Neuronal stem cell (in vitro differentiated cells): ENCODE data around the gene TPD52L1.

Experiments
- DNase-seq: peaks from one replicate; pipeline ENCODE4 v3.0.0-alpha.2; 2013; ENCODE audit warnings: low spot score
- H2AFZ ChIP-seq: one replicate; pipeline ENCODE4 v1.6.1; 2013; ENCODE audit warnings: mild to moderate bottlenecking, low read length, inconsistent platforms
- H2AK5ac ChIP-seq: 2 replicates; pipeline ENCODE4 v1.6.1; 2013; ENCODE audit warnings: low read depth, mild to moderate bottlenecking, inconsistent platforms, low read length, moderate library complexity, mixed read lengths
- H2BK120ac ChIP-seq: 2 replicates; pipeline ENCODE4 v1.6.1; 2013; ENCODE audit warnings: low read depth, mild to moderate bottlenecking, inconsistent platforms, low read length, moderate library complexity, mixed read lengths
- H2BK12ac ChIP-seq: one replicate; pipeline ENCODE4 v1.6.1; 2013; ENCODE audit warnings: low read length, inconsistent platforms
- H2BK15ac ChIP-seq: 2 replicates; pipeline ENCODE4 v1.6.1; 2013; ENCODE audit warnings: mild to moderate bottlenecking, low read length, inconsistent platforms, mixed read lengths
- H2BK5ac ChIP-seq: one replicate; pipeline ENCODE4 v1.6.1; 2013; ENCODE audit warnings: inconsistent platforms, mild to moderate bottlenecking, low read length, moderate library complexity
- H3K14ac ChIP-seq: one replicate; pipeline ENCODE4 v1.6.1; 2013; ENCODE audit warnings: low read length, inconsistent platforms
- H3K18ac ChIP-seq: 2 replicates; pipeline ENCODE4 v1.6.1; 2013; ENCODE audit warnings: low read length, inconsistent platforms
- H3K23ac ChIP-seq: 2 replicates; pipeline ENCODE4 v1.6.1; 2013; ENCODE audit warnings: low read depth, mild to moderate bottlenecking, mixed read lengths, low read length, inconsistent platforms; ENCODE audit not compliant: poor library complexity
- H3K27ac ChIP-seq: replicated peaks from 3 replicates; pipeline ENCODE4 v1.5.1; 2013; ENCODE audit warnings: low read length, inconsistent platforms
- H3K27me3 ChIP-seq, 3 experiments: 2 replicates each; pipeline ENCODE4 v1.6.1; 2013; ENCODE audit warnings: low read length in 3 of 3, mild to moderate bottlenecking in 2 of 3, inconsistent platforms in 1 of 3, low read depth in 1 of 3, mixed read lengths in 1 of 3, moderate library complexity in 1 of 3; ENCODE audit not compliant: control insufficient read depth in 3 of 3, insufficient read depth in 3 of 3
- H3K36me3 ChIP-seq, 2 donors: replicated peaks in 1 of 2; 2 replicates each; pipeline ENCODE4 v1.6.1; 2013; ENCODE audit warnings: low read length in 2 of 2; ENCODE audit not compliant: control insufficient read depth in 2 of 2, insufficient read depth in 2 of 2
- H3K4ac ChIP-seq: 2 replicates; pipeline ENCODE4 v1.6.1; 2013; ENCODE audit warnings: inconsistent platforms, mild to moderate bottlenecking, low read length, moderate library complexity
- H3K4me1 ChIP-seq, 2 donors: 1 replicate in 1 of 2; 2 replicates in 1 of 2; pipeline ENCODE4 v1.6.1; 2013; ENCODE audit warnings: low read length in 2 of 2, low read depth in 1 of 2; ENCODE audit not compliant: control insufficient read depth in 2 of 2, insufficient read depth in 1 of 2
- H3K4me2 ChIP-seq: one replicate; pipeline ENCODE4 v1.6.1; 2013; ENCODE audit warnings: mild to moderate bottlenecking, low read length, inconsistent platforms; ENCODE audit not compliant: insufficient read depth, poor library complexity, severe bottlenecking
- H3K4me3 ChIP-seq, 2 donors: 2 replicates each; pipeline ENCODE4 v1.5.1; 2013; ENCODE audit warnings: low read length in 2 of 2, mild to moderate bottlenecking in 2 of 2, inconsistent platforms in 1 of 2, moderate library complexity in 1 of 2
- H3K79me1 ChIP-seq: one replicate; pipeline ENCODE4 v1.6.1; 2013; ENCODE audit warnings: low read depth, mild to moderate bottlenecking, inconsistent platforms, low read length, moderate library complexity
- H3K9ac ChIP-seq: one replicate; pipeline ENCODE4 v1.6.1; 2013; ENCODE audit warnings: mild to moderate bottlenecking, low read depth, low read length, inconsistent platforms; ENCODE audit not compliant: poor library complexity
- H3K9me3 ChIP-seq, 2 donors: replicated peaks in 1 of 2; 2 replicates each; pipeline versions ENCODE3 to v1.6.1; 2013; ENCODE audit warnings: low read length in 2 of 2, mild to moderate bottlenecking in 2 of 2, inconsistent platforms in 1 of 2, low read depth in 1 of 2, mixed read lengths in 1 of 2, moderate library complexity in 1 of 2; ENCODE audit not compliant: control insufficient read depth in 2 of 2, insufficient read depth in 1 of 2
- H4K8ac ChIP-seq: one replicate; pipeline ENCODE4 v1.6.1; 2013; ENCODE audit warnings: low read depth, mild to moderate bottlenecking, inconsistent platforms, low read length, moderate library complexity
- H4K91ac ChIP-seq: one replicate; pipeline ENCODE4 v1.6.1; 2013; ENCODE audit warnings: low read length, low read depth, mild to moderate bottlenecking, inconsistent platforms; ENCODE audit not compliant: poor library complexity
- WGBS, 2 donors: extraction: QIAGEN DNeasy Blood & Tissue Kit; methylation state at CpG; one replicate each; pipeline ENCODE4 v1.1.7; 2013; ENCODE audit warnings: missing lambda C conversion rate in 2 of 2, mixed read lengths in 1 of 2; ENCODE audit not compliant: insufficient read length in 2 of 2, insufficient replicate concordance in 1 of 2; ENCODE audit errors: extremely low coverage in 2 of 2; 5-methylcytosine and 5-hydroxymethylcytosine counted together

The TPD52L1 gene

DNA sequence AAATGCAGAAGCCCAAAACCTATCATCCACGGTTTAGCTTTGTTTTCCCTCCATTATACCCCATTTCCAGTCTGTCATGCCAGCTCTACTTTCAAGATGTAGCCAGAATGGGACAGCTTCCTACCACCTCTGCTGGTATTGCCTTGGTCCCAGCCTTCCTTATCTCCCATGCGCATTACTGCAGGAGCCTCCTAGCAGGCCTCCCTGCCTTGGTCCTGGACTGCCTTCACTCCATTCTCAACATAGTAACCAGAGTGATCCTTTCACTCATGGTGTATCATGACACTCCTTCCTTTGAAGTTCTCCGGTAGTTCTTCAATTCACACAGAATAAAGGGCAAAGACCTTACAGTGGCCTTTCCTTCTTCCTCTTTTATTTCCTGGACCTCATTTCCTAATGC lies 15.9 kb downstream of the TPD52L1 start:
- no peak overlapping the region for H2BK120ac ChIP-seq
- H3K9me3 ChIP-seq, result no peaks in the 10 kb centered on the region
- H3K27ac ChIP-seq, result no peak overlapping the region
- H2AK5ac ChIP-seq, result no peak overlapping the region
- H3K18ac ChIP-seq, result no peak overlapping the region
- no peak overlapping the region for H3K9ac ChIP-seq
- WGBS, 2 donors, result no CpG with 5 or more reads among the region's 3 CpGs
- H3K4me3 ChIP-seq, result no peak overlapping the region
- H4K8ac ChIP-seq, result no peak overlapping the region
- no peak overlapping the region for H3K23ac ChIP-seq
- H4K91ac ChIP-seq, result no peak overlapping the region
- no peaks in the 10 kb centered on the region for H3K4me1 ChIP-seq
- no peaks in the 10 kb centered on the region for H3K36me3 ChIP-seq
- no peak overlapping the region for H3K4ac ChIP-seq
- no peaks in the 10 kb centered on the region for H3K79me1 ChIP-seq
- H2BK12ac ChIP-seq, result no peak overlapping the region
- no peak overlapping the region for H3K4me2 ChIP-seq
- peaks cover 0 to 14% (median 0%) of the 10 kb centered on the region in 3 experiments for H3K27me3 ChIP-seq
- no peak overlapping the region for H3K14ac ChIP-seq
- H2BK15ac ChIP-seq, result no peak overlapping the region
- no peak overlapping the region for H2BK5ac ChIP-seq
- DNase-seq, result no peak
- H2AFZ ChIP-seq, result no peak overlapping the region

DNA sequence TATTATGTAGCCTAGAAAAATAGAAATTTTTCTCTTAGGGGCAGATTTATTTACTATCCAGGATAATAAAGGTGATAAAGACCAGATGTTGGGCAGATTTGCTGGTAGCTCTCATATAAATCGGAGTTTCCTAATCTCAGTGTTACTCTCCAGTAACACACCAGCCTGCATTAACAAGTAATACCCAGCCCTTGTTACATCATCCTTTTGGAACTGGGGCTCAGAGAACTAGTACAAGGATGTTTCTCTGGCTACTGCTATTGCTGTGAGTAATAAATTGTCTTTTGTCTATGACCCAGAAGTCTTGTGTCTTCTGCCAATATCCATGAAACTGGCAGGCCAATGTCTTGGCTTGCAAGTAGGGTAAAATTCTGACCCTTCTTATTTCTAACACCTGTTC lies 16.8 kb downstream of the TPD52L1 start:
- no peak overlapping the region for H3K4me2 ChIP-seq
- no peak overlapping the region for H2BK12ac ChIP-seq
- H3K23ac ChIP-seq, result no peak overlapping the region
- no CpG with 5 or more reads among the region's 1 CpG for whole genome bisulfite sequencing, 2 donors
- no peak overlapping the region for H2BK15ac ChIP-seq
- H2BK5ac ChIP-seq, result no peak overlapping the region
- no peak overlapping the region for H3K27ac ChIP-seq
- H4K8ac ChIP-seq, result no peak overlapping the region
- H2AFZ ChIP-seq, result no peak overlapping the region
- no peak for DNase-seq
- H2AK5ac ChIP-seq, result no peak overlapping the region
- no peaks in the 10 kb centered on the region for H3K9me3 ChIP-seq
- H3K4me1 ChIP-seq, result no peaks in the 10 kb centered on the region
- no peak overlapping the region for H3K14ac ChIP-seq
- H3K18ac ChIP-seq, result no peak overlapping the region
- no peak overlapping the region for H3K9ac ChIP-seq
- H3K4ac ChIP-seq, result no peak overlapping the region
- H3K36me3 ChIP-seq, result no peaks in the 10 kb centered on the region
- no peak overlapping the region for H3K4me3 ChIP-seq
- no peaks in the 10 kb centered on the region for H3K79me1 ChIP-seq
- no peak overlapping the region for H2BK120ac ChIP-seq
- peaks cover 0 to 14% (median 0%) of the 10 kb centered on the region in 3 experiments for H3K27me3 ChIP-seq
- H4K91ac ChIP-seq, result no peak overlapping the region

DNA sequence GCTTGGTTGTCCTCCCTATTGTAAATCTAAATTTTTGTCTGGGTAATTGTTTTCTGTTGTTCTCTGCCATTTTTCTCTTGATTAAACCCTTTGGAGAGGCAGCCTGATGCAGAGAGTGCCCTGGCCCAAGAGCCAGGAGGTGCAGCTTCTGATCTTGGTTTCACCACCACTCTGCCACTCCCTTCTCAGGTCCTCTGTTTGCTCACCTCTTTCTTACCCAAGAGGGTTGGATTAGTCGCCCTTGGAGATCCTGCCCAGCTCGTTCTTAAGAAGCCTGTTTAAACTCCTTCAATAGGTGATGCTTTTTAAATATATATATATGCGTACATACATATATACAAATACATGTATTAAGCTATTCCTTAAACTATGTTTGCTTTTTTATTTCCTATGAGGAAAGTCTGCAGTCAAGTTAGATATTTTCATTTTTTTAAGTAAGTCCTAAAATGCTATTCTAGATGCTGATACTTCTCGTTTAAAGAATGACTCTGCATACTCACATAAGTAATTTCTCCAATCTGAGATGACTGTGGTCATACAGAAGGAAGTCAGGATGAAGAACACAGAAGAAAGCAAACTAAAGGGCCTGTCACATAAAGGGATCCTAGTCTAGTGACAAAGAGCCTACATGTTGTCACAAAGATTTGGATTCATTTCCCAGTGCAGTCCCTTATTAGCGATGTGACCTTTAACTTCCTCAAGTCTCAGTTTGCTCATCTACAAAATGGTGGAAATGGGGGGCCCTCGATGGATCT lies 19.9 kb downstream of the TPD52L1 start:
- no peaks in the 10 kb centered on the region for H3K4me1 ChIP-seq
- H3K36me3 ChIP-seq, result no peaks in the 10 kb centered on the region
- no CpG with 5 or more reads among the region's 6 CpGs for WGBS, 2 donors
- H3K18ac ChIP-seq, result no peak overlapping the region
- H4K8ac ChIP-seq, result no peak overlapping the region
- H2BK5ac ChIP-seq, result no peak overlapping the region
- no peak overlapping the region for H3K23ac ChIP-seq
- H4K91ac ChIP-seq, result no peak overlapping the region
- H3K4ac ChIP-seq, result no peak overlapping the region
- H2AFZ ChIP-seq, result no peak overlapping the region
- no peak overlapping the region for H2BK15ac ChIP-seq
- H2BK120ac ChIP-seq, result no peak overlapping the region
- no peak overlapping the region for H3K27ac ChIP-seq
- no peak overlapping the region for H2AK5ac ChIP-seq
- DNase-seq, result no peak
- peaks cover 0 to 4% (median 0%) of the 10 kb centered on the region in 3 experiments for H3K27me3 ChIP-seq
- no peak overlapping the region for H3K14ac ChIP-seq
- H2BK12ac ChIP-seq, result no peak overlapping the region
- no peak overlapping the region for H3K9ac ChIP-seq
- H3K9me3 ChIP-seq, result no peaks in the 10 kb centered on the region
- no peak overlapping the region for H3K4me2 ChIP-seq
- H3K4me3 ChIP-seq, result no peak overlapping the region
- no peaks in the 10 kb centered on the region for H3K79me1 ChIP-seq

DNA sequence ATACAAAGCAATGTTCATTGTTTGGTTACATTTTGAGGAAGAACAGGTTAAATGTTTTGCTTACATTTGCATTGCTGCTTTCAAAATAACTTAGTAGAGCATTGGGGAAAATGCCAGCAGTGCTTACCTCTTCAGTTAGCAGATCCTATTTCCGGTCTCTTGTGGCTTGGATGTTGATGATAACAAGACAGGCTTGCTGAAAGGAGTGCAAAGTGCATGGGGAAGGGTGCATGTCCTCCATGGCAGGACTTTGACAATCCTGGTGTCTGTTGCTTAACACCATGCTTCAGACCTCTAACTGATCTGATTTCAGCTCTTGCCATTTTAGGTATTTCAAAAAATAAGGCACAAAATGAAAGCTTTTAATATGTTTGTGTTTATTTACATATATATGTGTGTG lies 21.1 kb downstream of the TPD52L1 start:
- no peak overlapping the region for H2BK12ac ChIP-seq
- H3K27ac ChIP-seq, result no peak overlapping the region
- peaks cover 0 to 4% (median 0%) of the 10 kb centered on the region in 3 experiments for H3K27me3 ChIP-seq
- no peak overlapping the region for H4K91ac ChIP-seq
- no peak overlapping the region for H2BK15ac ChIP-seq
- H3K18ac ChIP-seq, result no peak overlapping the region
- no peak overlapping the region for H3K4ac ChIP-seq
- H4K8ac ChIP-seq, result no peak overlapping the region
- H3K23ac ChIP-seq, result no peak overlapping the region
- H2AK5ac ChIP-seq, result no peak overlapping the region
- no peaks in the 10 kb centered on the region for H3K36me3 ChIP-seq
- no peak overlapping the region for H3K14ac ChIP-seq
- H3K9me3 ChIP-seq, result no peaks in the 10 kb centered on the region
- H3K4me2 ChIP-seq, result no peak overlapping the region
- no peak overlapping the region for H2BK5ac ChIP-seq
- H3K4me3 ChIP-seq, result no peak overlapping the region
- H3K79me1 ChIP-seq, result no peaks in the 10 kb centered on the region
- H2AFZ ChIP-seq, result no peak overlapping the region
- H3K9ac ChIP-seq, result no peak overlapping the region
- no peak overlapping the region for H2BK120ac ChIP-seq
- DNase-seq, result no peak
- WGBS, 2 donors, result no CpG with 5 or more reads among the region's 1 CpG
- no peaks in the 10 kb centered on the region for H3K4me1 ChIP-seq
